Activated naive CD8-positive, alpha-beta T cell treated with anti-CD3 and anti-CD28 coated beads, Interleukin-2, amount 10 ng/mL, durations not matched to agents 7 days and 5 days (primary cell): Measurements from ENCODE around the gene IGF2BP2. TPM values are rescaled to one million over a fixed set of nuclear protein-coding genes. Genes with fewer than 3 reads are reported as not detected.

ENCODE experiments used
- ATAC-seq: fragments of 150-1000 bp; cut with Tn5 transposase; one replicate; pipeline ENCODE4 v1.10.0; 2021; ENCODE audit warnings: low read depth, moderate library complexity
- POLR2A ChIA-PET: fragments of 350-600 bp; sonication (Branson Sonifier 250); formaldehyde crosslinking; loops from one replicate; lab custom pipeline; 2021; ENCODE audit warnings: antibody characterized with exemption; lab: Charles Lee
- DNase-seq: peaks from one replicate; pipeline ENCODE4 v3.0.0; 2021
- H3K27ac Mint-ChIP-seq: one replicate; pipeline ENCODE4 v1.8.0; 2022; ENCODE audit warnings: mild to moderate bottlenecking, mixed read lengths
- H3K27me3 Mint-ChIP-seq: one replicate; pipeline ENCODE4 v1.8.0; 2022; ENCODE audit warnings: mild to moderate bottlenecking, moderate library complexity, mixed read lengths
- H3K36me3 Mint-ChIP-seq: one replicate; pipeline ENCODE4 v1.8.0; 2021; ENCODE audit warnings: mild to moderate bottlenecking, mixed read lengths
- H3K4me1 Mint-ChIP-seq: one replicate; pipeline ENCODE4 v1.8.0; 2021; ENCODE audit warnings: mixed read lengths
- H3K4me3 Mint-ChIP-seq: one replicate; pipeline ENCODE4 v1.8.0; 2022; ENCODE audit warnings: mild to moderate bottlenecking, moderate library complexity, mixed read lengths
- H3K9me3 Mint-ChIP-seq: one replicate; pipeline ENCODE4 v1.8.0; 2021; ENCODE audit warnings: mixed read lengths
- total RNA-seq, 2 experiments: library from RNA; stranded (reverse); gene quantifications; one replicate each; pipeline ENCODE4 v1.2.3, GENCODE V29; 2021

The IGF2BP2 gene
- total RNA-seq, 2 experiments from 2014 or later = 0.11 to 1.2 TPM

DNA sequence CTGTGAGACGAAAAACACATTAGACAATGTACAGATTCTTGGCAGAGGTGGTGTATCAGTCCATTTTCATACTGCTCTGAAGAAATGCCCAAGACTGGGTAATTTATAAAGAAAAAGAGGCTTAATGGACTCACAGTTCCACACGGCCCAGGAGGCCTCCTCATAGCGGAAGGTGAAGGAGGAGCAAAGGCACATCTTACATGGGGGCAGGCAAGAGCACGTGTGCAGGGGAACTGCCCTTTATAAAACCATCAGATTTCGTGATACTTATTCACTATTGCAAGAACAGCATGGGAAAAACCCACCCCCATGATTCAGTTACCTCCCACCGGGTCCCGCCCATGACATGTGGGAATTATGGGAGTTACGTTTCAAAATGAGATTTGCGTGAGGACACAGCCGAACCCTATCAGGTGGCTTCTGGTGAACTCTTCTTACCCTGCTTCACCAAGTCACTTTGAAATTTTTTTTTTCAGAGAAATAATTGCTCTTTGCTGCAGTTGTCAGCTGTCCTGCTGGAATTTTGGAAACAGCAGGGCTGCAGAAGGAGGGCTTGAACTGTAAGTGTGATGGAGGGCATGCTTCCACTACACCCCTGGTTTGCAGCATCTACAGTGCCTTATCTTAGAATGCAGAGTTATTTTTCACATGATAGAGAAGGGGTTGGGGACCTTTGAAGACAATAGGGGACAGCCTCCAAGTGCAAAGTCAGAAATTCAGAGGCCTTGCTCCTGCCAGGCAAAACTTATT, 2.9 kb upstream of the IGF2BP2 start:
- POLR2A ChIA-PET = no interaction called here
- H3K4me3 Mint-ChIP-seq = no peak overlapping the region
- ATAC-seq = no peak
- H3K9me3 Mint-ChIP-seq = peaks cover 2% of the 10 kb centered on the region
- DNase-seq = no peak
- peaks cover 13% of the 10 kb centered on the region for H3K4me1 Mint-ChIP-seq
- H3K27ac Mint-ChIP-seq = no peak overlapping the region
- H3K27me3 Mint-ChIP-seq = peaks cover 58% of the 10 kb centered on the region
- H3K36me3 Mint-ChIP-seq = no peaks in the 10 kb centered on the region

DNA sequence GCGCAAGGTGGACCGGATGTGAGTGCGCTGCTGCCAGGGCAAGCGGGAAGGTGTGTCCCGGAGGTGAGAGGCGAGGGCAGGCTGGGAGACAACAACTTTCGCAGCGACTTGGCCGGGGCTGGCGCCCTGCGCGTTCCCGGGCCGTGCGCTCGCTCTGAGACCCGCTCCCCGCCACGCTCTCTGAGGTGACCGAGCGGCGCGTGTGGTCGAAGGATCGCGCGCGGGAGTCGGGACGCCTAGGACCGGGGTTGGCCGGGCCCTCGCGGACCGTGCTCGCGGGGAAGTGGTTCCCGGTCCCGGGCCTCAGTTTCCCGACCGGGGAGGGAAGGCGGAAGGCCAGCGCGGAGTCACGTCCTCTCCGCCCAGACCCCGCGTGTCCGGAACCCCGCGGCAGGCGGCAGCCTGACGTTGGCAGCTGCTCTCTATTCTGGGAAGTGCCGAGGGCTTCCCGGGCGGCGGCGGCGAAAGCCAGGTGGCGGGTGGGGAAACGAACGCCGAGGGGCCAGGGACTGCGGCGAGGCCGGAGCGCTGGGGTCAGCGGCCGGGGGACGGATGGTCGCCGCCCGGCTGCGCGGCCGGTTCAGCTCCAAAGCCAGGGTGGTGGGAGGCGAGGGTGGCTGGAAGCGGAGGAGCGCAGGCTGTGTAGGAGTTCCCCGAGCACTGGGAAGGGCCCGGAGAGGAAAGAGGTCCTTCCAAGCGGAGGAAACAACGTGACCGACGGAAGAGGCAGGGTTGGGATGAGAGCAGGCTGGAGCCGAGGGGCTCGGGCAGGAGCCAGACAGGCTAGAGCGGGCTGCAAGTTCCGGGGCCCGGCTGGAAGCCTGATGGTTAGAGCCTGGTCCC, 1.0 kb upstream of the IGF2BP2 start:
- H3K4me1 Mint-ChIP-seq = peaks cover 14% of the 10 kb centered on the region
- no peak overlapping the region for H3K27ac Mint-ChIP-seq
- POLR2A ChIA-PET = no interaction called here

GRCh38 chr3:185824051-185825005, 514 bp downstream of the IGF2BP2 start:
- Mint-ChIP-seq H3K4me1 (peaks cover 14% of the 10 kb centered on the region), H3K36me3 (no peaks in the 10 kb centered on the region), H3K4me3 (peak overlapping the region; percentile 81), H3K27me3 (peaks cover 77% of the 10 kb centered on the region), H3K27ac (no peak overlapping the region), H3K9me3 (no peaks in the 10 kb centered on the region)
- peak; percentile 12 for ATAC-seq
- POLR2A ChIA-PET = no interaction called here
- no peak for DNase-seq

More for the DNA sequence above, 1.0 kb upstream of the IGF2BP2 start:
- Mint-ChIP-seq H3K4me3 (peak overlapping the region; percentile 81), H3K36me3 (no peaks in the 10 kb centered on the region), H3K27me3 (peaks cover 74% of the 10 kb centered on the region), H3K9me3 (peaks cover 2% of the 10 kb centered on the region)
- ATAC-seq = peak; percentile 55
- DNase-seq = peak; percentile 36

GRCh38 chr3:185823078-185824044, 1.5 kb downstream of the IGF2BP2 start:
- Mint-ChIP-seq H3K36me3 (no peaks in the 10 kb centered on the region), H3K4me1 (peaks cover 14% of the 10 kb centered on the region), H3K9me3 (no peaks in the 10 kb centered on the region), H3K27me3 (peaks cover 72% of the 10 kb centered on the region), H3K27ac (no peak overlapping the region), H3K4me3 (peak overlapping the region; percentile 81)
- ATAC-seq = no peak
- POLR2A ChIA-PET = no interaction called here
- peak; percentile 58 for DNase-seq

DNA sequence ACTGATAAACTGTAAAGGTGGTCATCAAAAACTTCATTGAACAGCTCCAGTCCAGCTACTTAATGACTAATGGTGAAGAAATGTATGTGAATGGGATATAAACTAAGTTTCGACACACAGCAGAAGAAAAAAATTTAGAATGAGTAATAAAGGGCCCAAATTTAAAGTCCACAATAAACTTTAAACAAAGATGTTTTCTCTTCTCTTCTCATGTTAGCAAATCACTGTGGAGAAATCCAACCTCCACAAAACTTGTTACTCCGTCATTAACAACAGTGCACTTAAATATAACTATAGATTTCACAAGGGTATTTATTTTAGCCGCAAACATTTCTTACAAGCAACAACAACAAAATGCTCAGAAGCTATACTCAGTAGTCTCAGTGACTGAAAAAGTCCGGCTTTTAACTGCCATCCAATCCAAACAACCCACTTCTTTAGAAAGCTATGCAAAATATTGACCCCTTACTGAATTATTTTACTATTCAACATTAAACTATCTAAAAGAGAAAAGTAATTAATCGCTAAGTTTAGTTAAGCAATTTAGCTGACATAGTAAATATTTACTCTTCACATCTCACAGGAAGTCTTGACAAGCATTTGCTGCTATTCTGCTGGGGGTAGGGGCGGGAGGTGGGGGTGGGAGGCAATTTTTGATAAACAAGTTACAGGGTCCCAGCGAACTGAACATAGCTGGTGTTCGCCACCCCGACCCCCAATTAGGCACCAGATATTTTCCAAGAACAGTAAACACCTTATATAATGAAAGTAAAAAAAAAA, 2.4 kb downstream of the IGF2BP2 start:
- Mint-ChIP-seq H3K4me3 (no peak overlapping the region), H3K9me3 (no peaks in the 10 kb centered on the region), H3K4me1 (peaks cover 14% of the 10 kb centered on the region), H3K27ac (no peak overlapping the region), H3K36me3 (no peaks in the 10 kb centered on the region), H3K27me3 (peaks cover 71% of the 10 kb centered on the region)
- ATAC-seq (no peak), DNase-seq (no peak)
- POLR2A ChIA-PET = no interaction called here

GRCh38 chr3:185820973-185821758, 3.7 kb downstream of the IGF2BP2 start:
- DNase-seq = no peak
- Mint-ChIP-seq H3K4me1 (peaks cover 9% of the 10 kb centered on the region), H3K27me3 (peaks cover 70% of the 10 kb centered on the region), H3K27ac (no peak overlapping the region), H3K36me3 (no peaks in the 10 kb centered on the region), H3K4me3 (no peak overlapping the region), H3K9me3 (no peaks in the 10 kb centered on the region)
- no peak for ATAC-seq
- POLR2A ChIA-PET = no interaction called here

GRCh38 chr3:185818267-185818875, 6.5 kb downstream of the IGF2BP2 start:
- H3K36me3 Mint-ChIP-seq = no peaks in the 10 kb centered on the region
- DNase-seq (no peak), ATAC-seq (no peak)
- H3K4me1 Mint-ChIP-seq = peaks cover 7% of the 10 kb centered on the region
- no peak overlapping the region for H3K4me3 Mint-ChIP-seq
- POLR2A ChIA-PET = no interaction called here
- peaks cover 69% of the 10 kb centered on the region for H3K27me3 Mint-ChIP-seq
- no peaks in the 10 kb centered on the region for H3K9me3 Mint-ChIP-seq
- H3K27ac Mint-ChIP-seq = no peak overlapping the region

DNA sequence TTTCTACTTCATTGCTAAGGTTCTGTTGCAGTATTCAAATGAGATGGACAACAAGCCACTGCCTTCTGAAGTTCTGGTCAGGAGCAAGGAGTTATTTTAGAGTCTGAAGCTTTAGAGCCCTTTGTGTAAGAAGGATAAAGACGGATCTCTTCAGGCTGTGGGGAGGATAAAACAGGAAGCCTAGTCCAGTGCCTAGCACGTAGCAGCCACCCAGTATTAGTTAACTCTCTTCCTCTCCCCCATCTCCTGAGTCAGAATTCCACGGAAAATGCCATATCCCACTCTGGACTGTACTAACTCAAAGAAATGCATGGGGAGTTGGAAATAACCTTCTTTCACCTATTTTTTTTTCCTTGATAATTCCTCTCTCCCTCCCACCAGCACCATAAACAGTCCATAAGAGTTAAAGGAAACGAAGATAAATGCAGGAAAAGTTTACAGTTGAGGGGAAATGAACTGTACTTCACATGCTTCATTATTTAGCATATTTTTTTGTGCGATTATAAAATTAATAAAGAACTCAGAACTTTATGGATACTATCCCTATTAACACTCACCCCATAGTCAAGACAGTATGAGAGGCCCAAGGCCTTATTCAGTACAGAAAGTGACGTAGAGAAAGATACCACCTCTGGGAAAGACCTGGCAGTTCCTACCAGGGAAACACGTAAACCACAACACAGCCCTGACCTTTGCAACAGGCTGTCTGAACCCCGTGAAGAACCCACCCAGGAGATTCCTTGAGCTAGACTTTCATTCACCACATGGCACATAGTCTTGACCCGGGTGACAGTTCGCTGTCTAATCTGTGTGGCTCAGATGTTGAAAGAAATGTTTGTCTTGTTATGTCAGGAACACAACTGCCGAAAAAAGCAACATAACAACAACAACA, 9.2 kb downstream of the IGF2BP2 start:
- H3K36me3 Mint-ChIP-seq = no peaks in the 10 kb centered on the region
- no peak for ATAC-seq
- no peak for DNase-seq
- H3K4me1 Mint-ChIP-seq = peaks cover 2% of the 10 kb centered on the region
- peaks cover 48% of the 10 kb centered on the region for H3K27me3 Mint-ChIP-seq
- H3K27ac Mint-ChIP-seq = no peak overlapping the region
- H3K4me3 Mint-ChIP-seq = no peak overlapping the region
- POLR2A ChIA-PET = no interaction called here
- no peaks in the 10 kb centered on the region for H3K9me3 Mint-ChIP-seq

- peaks cover 2% of the 10 kb centered on the region for H3K4me1 Mint-ChIP-seq
- ATAC-seq (no peak), DNase-seq (no peak)
- peaks cover 49% of the 10 kb centered on the region for H3K27me3 Mint-ChIP-seq
- no peaks in the 10 kb centered on the region for H3K9me3 Mint-ChIP-seq
- no peak overlapping the region for H3K4me3 Mint-ChIP-seq
- POLR2A ChIA-PET = no interaction called here
- H3K36me3 Mint-ChIP-seq = no peaks in the 10 kb centered on the region
- no peak overlapping the region for H3K27ac Mint-ChIP-seq
These were observed 11.1 kb downstream of the IGF2BP2 start for GRCh38 chr3:185813691-185814215.

DNA sequence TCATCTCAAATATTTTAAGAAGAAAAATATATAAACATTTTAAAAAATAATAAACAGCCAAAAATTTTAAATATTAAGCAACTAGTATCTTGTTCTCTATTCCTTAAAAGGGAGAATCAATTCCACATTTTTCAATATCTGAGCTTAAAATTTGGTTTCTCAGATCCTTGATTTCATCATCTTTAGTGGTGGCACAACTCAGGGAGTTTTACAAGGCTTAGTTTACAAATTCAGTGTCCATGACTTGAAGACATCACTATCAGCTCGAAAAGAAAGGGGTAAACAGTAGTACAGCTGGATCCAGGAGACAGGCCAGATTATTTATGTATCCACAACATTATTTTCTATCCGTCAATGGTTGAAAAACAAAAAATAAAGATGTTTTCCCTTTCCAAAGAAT, 11.6 kb downstream of the IGF2BP2 start:
- H3K4me3 Mint-ChIP-seq = no peak overlapping the region
- no peaks in the 10 kb centered on the region for H3K9me3 Mint-ChIP-seq
- no peak overlapping the region for H3K27ac Mint-ChIP-seq
- H3K27me3 Mint-ChIP-seq = peaks cover 46% of the 10 kb centered on the region
- H3K4me1 Mint-ChIP-seq = peaks cover 2% of the 10 kb centered on the region
- DNase-seq (no peak), ATAC-seq (no peak)
- POLR2A ChIA-PET = no interaction called here
- no peaks in the 10 kb centered on the region for H3K36me3 Mint-ChIP-seq
